ENCODE data around the gene PARS2. TPM values are rescaled to one million over a fixed set of nuclear protein-coding genes. Genes with fewer than 3 reads are reported as not detected.

Gene PARS2
- total RNA-seq, 1 donor from 2014 or later, result 7.7 TPM

GRCh38 chr1:54795841-54796468 lies 31.6 kb upstream of the PARS2 start:
- TF ChIP-seq, protein P1, sequence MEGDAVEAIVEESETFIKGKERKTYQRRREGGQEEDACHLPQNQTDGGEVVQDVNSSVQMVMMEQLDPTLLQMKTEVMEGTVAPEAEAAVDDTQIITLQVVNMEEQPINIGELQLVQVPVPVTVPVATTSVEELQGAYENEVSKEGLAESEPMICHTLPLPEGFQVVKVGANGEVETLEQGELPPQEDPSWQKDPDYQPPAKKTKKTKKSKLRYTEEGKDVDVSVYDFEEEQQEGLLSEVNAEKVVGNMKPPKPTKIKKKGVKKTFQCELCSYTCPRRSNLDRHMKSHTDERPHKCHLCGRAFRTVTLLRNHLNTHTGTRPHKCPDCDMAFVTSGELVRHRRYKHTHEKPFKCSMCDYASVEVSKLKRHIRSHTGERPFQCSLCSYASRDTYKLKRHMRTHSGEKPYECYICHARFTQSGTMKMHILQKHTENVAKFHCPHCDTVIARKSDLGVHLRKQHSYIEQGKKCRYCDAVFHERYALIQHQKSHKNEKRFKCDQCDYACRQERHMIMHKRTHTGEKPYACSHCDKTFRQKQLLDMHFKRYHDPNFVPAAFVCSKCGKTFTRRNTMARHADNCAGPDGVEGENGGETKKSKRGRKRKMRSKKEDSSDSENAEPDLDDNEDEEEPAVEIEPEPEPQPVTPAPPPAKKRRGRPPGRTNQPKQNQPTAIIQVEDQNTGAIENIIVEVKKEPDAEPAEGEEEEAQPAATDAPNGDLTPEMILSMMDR (IDR thresholded peaks at IDR 0.05; ENCODE audit: unreplicated experiment), result no peak
- Mint-ChIP-seq H3K9me3 (no peaks in the 10 kb centered on the region), H3K36me3 (no peaks in the 10 kb centered on the region), H3K27me3 (ENCODE audit: low read depth) (peaks cover 8% of the 10 kb centered on the region), H3K4me3 (no peak overlapping the region), H3K27ac (no peak overlapping the region), H3K4me1 (peaks cover 26% of the 10 kb centered on the region)
- no peak for DNase-seq (ENCODE audit: low spot score in 2 of 2, unreplicated experiment in 2 of 2)

DNA sequence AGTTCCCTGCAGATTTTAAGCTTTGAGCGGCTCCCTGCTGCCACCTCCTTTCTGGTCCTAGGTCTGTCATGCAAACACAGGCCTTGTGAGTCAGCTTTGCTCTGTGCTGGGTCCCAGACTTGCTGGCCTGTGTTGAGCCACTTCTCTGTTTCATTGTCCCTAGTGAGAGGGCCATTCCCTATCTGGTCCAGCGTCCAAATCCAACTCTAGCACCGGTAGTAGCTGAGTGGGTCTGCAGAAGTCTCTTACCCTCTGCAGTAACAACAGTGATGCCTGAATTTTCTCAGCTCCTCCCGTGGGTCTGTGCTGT lies 31.0 kb upstream of the PARS2 start:
- Mint-ChIP-seq H3K36me3 (no peaks in the 10 kb centered on the region), H3K4me3 (no peak overlapping the region), H3K27ac (no peak overlapping the region), H3K4me1 (peaks cover 26% of the 10 kb centered on the region), H3K9me3 (no peaks in the 10 kb centered on the region), H3K27me3 (ENCODE audit: low read depth) (peaks cover 12% of the 10 kb centered on the region)
- TF ChIP-seq, protein P1 (IDR thresholded peaks at IDR 0.05; ENCODE audit: unreplicated experiment), result no peak
- no peak for DNase-seq (ENCODE audit: low spot score in 2 of 2, unreplicated experiment in 2 of 2)

DNA sequence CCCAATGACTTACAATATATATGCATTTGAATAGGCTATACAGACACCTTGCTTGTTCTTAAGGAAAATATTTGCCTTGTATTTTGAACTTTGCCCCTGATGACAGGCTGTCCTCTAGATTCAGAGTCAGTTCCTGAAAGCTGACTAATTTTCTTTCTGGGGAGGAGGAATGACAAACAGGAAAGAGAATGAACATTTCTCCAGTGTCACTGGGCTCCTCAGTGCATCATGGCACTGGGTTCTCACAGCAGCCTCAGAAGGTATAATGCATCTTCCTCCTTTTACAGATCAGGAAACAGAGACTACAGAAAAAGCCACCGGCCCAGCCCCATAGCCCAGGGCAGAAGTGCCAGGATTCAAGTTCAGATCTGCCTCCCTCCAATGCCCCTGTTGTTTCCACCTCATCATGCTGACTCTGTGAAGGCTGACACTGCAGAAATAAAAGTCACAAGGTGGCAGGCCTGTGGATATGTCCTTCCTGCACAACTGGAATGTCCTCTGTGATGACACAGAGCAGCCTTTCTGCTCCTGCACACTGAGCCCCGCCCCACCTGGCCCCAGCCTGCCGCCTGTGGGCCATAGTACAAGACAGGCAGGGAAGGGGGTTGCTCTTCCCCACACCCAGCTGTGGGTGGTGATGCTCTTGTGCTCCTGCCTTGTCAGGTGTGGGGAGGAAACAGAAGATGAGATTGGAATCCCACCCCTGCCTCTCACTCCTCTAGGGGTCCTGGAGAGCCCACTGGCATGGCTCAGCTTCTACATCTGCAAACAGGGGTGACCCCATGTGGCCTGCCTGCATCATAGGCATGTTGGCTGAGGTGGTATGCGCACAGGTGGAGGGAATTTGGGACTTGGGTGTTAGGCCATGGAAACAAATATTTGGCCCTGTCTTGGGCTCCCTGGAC lies 30.4 kb upstream of the PARS2 start:
- no peak for DNase-seq (ENCODE audit: low spot score in 2 of 2, unreplicated experiment in 2 of 2)
- Mint-ChIP-seq H3K9me3 (no peaks in the 10 kb centered on the region), H3K27me3 (ENCODE audit: low read depth) (peaks cover 8% of the 10 kb centered on the region), H3K4me1 (peaks cover 25% of the 10 kb centered on the region), H3K36me3 (no peaks in the 10 kb centered on the region), H3K27ac (no peak overlapping the region), H3K4me3 (no peak overlapping the region)
- TF ChIP-seq, protein P1 (IDR thresholded peaks at IDR 0.05; ENCODE audit: unreplicated experiment), result no peak

GRCh38 chr1:54792686-54793282 lies 28.5 kb upstream of the PARS2 start:
- peaks cover 8% of the 10 kb centered on the region for H3K27me3 Mint-ChIP-seq (ENCODE audit: low read depth)
- no peak overlapping the region for H3K4me3 Mint-ChIP-seq
- peak overlapping the region; percentile 67 for H3K27ac Mint-ChIP-seq
- no peaks in the 10 kb centered on the region for H3K36me3 Mint-ChIP-seq
- DNase-seq (ENCODE audit: low spot score in 2 of 2, unreplicated experiment in 2 of 2), result peak in 1 of 2 experiments; percentile 66
- H3K4me1 Mint-ChIP-seq, result peaks cover 44% of the 10 kb centered on the region
- TF ChIP-seq, protein P1 (IDR thresholded peaks at IDR 0.05; ENCODE audit: unreplicated experiment), result no peak
- H3K9me3 Mint-ChIP-seq, result no peaks in the 10 kb centered on the region

GRCh38 chr1:54791880-54792522 lies 27.7 kb upstream of the PARS2 start:
- no peak for DNase-seq (ENCODE audit: low spot score in 2 of 2, unreplicated experiment in 2 of 2)
- Mint-ChIP-seq H3K4me3 (no peak overlapping the region), H3K36me3 (no peaks in the 10 kb centered on the region), H3K4me1 (peaks cover 46% of the 10 kb centered on the region), H3K9me3 (no peaks in the 10 kb centered on the region), H3K27ac (no peak overlapping the region), H3K27me3 (ENCODE audit: low read depth) (peaks cover 10% of the 10 kb centered on the region)
- TF ChIP-seq, protein P1 (IDR thresholded peaks at IDR 0.05; ENCODE audit: unreplicated experiment), result peak; percentile 77

Data from mesothelial cell of epicardium (in vitro differentiated cells).